Activated CD4-positive, alpha-beta T cell treated with anti-CD3 and anti-CD28 coated beads, Interleukin-2, Interleukin-4, amounts not matched to agents 100 ng/mL and 50 ng/mL, durations not matched to agents 16 hours and 8 hours (primary cell): ENCODE data around the gene NOL4L.

ENCODE experiments used
- DNase-seq: peaks from one replicate; pipeline ENCODE4 v3.0.0-alpha.2; 2020; ENCODE audit warnings: low spot score

The NOL4L gene

GRCh38 chr20:32539817-32540675, 45.1 kb downstream of the NOL4L start:
- peak; percentile 86 for DNase-seq

DNA sequence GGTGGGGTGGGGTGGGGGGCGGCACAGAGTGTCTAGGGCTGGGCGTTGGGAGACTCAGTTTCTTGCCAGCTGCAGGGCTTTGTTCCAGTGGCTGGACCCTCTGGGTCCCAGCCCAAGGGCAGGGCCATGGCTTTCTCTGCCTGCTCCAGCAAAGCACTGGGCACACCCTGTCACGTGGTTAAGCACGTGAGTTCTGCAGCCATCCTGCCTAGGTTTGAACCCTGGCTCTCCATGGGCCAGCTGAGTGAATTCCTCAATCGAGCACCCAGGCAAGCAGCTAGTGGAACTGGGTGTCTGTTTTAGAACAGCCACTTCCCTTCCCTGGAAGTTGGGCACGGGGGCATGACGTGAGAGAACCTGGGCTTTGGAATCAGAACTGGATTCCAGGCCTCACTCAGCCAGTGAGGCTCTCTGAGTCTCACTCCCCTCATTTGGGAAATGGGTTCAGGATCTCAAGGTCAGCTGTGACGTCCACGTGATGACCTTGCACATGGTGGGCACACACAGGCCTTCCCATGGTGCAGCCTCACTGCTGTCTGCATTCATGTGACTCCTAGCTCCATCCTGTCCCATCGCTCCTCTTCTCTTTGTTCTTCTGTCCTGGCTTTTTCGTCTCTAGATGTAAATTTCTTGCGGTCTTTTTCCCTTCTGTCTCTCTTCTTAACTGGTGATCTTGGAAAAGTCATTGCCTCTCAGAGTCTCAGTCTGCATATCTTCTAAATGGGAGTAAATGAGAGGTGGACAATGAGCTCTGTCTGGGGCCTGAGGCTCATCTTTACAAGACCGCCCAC, 45.9 kb downstream of the NOL4L start:
- DNase-seq: peak; percentile 45

GRCh38 chr20:32538526-32538939, 46.6 kb downstream of the NOL4L start:
- peak; percentile 15 for DNase-seq

- DNase-seq: no peak
These were observed 47.2 kb downstream of the NOL4L start for GRCh38 chr20:32537657-32538525.

DNA sequence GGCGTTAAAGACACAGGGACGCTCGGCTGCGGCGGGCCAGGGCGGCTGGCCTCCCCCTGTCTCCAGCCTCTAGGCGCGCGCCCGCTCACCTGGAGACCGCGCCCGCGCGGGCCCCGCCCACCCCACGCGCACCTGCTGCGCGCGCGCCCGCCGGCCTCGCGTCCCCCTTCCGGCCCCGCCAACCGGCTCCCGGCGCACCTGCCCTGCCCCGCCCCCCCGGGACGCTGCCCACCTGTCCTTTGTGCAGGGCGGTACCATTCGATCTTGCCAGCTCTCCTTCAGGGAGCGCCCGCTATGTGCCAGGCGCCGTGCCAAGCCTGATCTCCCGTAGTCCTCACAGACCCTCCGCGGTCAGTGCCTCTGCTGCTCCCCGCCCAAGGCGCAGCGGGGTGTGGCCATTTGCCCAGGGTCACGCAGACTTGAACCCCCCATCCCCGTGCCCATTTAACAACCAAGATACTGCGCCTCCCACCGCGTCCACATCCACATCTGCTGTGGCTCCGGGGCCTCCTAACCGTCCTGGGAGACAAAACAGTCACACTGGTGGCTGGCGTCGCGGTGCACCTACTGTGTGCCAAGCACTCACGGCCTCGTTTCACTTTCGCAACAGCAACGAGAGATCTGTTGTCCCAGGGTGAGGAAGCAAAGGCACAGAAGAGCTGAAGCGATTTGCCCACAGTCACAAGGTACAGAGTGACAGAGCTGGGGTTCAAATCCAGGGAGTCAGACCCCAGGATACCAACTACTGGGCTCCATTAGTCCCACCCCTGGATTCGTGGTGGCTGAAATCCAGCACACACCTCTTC, 48.1 kb downstream of the NOL4L start:
- peak; percentile 35 for DNase-seq

DNA sequence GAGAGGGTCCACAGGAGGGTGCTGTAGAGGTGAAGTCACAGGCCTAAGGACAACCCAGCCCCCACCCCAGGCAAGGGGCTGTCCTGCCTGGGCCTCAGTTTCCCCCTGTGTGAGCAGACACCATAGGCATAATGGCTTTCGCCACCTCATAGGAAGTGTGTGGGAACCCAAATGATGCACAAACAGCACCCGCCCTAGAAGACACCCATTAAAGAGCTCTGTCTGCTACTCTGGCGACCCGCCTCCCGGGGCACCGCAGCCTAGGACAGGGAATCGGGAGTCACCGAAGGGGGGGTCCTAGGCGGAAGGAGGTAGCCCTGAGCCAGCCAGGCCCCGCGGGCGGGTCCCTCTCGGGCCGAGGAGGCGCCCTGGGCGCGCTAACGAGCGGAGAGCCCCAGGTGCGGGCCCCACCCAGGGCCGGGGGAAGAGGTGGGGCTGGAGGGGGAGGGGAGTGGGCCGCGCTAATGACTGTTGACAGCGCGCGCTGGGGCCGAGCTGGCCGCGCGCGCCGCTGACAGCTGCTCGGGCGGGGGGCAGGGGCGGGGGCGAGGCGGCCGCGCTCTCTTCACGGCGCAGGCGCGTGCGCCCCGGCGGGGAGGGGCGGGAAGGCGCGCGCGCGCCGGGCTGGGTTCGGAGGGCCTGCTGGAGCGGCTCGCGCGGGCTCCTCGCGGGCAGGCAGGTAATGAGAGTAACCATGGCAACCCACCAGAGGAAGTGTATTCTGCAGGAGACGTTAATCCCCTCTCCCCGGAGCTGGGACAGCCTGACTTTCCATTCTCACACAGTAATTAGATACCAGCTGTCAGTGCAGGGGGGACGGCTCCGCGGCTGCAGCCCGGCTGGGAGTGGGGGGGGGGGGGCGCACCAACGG, 48.9 kb downstream of the NOL4L start:
- peak; percentile 71 for DNase-seq

- DNase-seq: no peak
These were observed 49.7 kb downstream of the NOL4L start for GRCh38 chr20:32535316-32535952.

DNA sequence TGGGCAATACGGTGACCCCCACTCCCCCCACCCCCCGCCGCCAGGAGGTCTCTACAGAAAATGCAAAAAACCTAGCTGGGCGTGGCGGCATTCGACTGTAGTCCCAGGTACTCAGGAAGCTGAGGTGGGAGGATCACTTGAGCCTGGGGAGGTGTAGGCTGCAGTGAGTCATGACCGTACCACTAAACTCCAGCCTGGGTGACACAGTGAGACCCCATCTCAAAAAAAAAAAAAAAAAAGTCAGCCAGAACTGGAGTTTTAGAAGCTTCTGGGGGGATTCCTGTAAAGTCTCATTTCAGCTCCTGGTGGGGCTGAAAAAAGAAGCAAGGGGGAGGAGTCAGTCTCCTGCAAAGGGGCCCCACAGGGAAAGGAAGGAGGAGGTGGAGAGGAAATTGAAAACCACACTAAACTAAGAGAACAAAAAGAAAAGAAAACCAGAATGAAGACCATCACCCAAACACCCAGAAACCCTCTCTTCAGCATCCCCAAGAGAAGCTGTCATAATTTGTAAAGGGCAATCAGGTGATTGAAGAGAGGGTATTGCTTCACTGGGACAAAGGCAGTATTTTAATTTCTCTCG, 50.4 kb downstream of the NOL4L start:
- DNase-seq: peak; percentile 49

DNA sequence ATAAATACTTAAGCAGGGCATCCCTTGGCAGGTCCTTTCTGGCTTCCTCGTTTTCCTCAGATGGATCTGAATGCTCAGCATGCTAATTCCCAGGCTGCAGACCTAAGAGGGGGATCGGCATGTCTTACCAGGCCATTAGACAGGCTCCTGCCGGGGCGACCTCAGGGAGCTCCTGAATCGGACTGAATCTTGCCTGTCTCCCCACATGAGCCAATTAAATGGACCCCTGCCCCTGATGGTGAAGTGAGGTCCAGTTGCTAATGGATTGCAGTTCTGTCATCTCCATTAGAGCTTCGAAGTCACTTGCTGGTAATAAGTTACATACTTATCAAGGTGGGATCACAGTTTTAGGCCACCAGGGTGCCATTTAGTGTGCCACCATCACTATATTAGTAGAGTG, 51.4 kb downstream of the NOL4L start:
- DNase-seq: no peak

DNA sequence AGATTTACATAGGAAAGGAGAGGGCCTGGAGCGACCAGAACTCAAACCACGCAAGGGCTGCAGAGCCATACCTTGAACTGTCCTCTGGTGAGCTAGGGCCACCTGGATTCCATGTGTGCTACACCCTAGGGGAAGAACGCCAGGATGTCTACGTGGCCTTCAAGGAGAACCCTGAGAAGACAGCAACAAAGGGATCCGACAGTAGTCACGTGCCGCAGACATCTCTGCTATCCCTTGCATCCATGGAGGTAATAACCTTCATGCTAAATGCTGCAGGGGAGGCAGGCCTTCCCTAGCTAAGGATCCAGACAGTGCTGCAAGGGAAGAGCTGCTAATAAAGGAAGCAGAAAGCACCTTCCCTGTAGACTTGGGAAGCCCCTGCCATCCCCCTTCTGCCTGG, 52.9 kb downstream of the NOL4L start:
- DNase-seq: no peak

DNA sequence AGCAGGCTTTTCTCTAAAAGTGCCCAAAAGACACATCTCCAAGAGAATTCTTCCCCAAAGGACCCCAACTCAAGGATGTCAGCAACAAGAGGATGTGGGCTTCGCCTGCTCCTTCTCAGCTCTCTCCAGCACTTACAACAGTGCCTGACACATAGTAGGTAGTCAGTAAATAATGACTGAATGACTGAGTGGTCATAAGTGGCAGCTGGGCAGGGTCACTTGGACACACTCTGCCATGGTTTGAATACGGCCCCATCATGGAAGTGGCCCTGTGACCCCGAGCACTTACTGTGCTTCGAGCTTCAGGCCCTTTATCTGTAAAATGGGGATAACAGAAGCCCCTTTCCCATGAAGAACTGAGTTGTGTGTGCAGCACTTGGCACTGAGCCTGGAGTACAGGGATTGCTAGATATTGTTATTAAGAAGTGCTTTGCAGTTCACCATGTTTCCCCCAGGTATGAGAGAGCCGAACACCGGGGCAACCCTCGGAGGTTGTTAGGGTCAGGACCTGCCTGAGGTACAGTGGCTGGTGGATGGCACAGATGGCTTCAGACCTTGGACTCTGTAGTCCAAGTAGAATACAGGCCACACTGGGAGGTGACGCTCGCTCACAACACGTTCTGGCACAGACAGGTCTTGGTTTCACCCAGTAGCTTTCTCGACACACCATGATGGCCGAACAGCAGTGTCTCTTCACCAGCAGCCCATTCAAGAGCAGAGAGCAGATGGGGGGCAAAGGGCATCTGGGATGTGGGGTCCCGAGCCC, 56.0 kb downstream of the NOL4L start:
- DNase-seq: no peak

- DNase-seq: no peak
These were observed 56.8 kb downstream of the NOL4L start for GRCh38 chr20:32528171-32528891.

DNA sequence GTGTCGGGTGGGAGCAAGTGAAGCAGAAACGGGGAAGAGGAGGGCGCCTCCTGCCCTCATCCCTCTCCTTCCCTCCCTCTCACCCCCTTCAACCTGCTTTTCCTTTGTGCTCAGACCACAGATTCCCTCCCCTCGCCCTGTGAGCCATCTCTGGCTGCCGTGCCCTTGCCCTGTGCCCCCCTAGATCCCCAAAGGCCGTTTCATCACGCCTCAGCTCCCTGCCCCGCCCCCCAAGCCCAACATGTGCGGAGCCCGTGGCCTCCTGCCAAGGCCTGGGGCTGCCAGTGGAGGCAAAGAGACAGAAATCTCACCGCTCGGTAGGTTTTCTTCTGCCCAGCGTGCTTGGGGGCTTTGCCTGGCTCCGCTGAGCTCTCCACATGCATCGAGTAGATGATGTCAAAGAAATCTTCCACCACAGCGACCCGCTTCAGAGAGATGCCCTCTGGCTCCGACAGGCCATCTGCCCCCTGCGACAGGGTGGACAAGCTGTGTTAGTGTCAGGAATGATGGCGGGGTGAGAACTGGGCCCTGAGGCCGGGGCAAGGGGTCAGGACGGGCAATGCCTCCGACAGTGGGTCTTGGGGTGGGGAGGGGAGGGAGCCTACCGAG, 57.6 kb downstream of the NOL4L start:
- DNase-seq: no peak

DNA sequence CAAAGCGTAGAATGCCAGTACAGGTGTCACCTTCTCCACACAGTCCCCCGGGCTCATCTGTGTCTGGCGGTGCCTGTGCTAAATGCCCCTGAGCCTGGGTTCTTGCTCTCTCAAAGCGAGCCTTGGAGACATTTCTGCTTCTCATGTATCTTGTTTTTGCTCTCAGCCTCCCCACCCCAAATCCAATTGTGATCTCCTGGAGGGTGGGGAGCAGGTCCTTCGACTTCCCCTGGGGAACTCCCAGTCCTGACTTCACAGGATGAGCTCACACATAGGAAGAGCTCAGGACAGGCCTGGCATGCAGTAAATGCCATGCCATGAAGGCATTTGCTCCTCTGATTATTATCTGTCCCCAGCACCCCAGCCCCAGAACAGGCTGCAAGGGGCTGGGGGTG, 58.1 kb downstream of the NOL4L start:
- no peak for DNase-seq

DNA sequence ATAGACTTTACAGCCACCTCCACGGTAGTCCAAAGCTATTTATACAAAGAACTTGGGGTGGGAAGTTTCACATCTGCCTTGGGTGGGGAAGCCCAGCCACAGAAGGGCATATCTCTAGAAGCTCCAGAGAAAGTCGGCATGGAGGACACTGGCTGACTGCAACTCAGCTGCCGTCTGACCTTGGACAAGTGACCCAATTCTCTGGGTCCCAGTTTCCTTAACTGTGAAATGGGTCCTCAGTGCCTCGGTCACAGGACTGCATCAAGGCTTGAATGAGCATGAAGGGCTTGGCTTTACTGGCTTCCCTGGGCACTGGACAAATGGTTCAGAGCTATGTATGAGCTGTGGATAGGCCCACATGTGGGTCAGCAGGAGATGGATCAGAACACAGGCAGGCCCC, 58.6 kb downstream of the NOL4L start:
- no peak for DNase-seq

- no peak for DNase-seq
These were observed 59.0 kb downstream of the NOL4L start for GRCh38 chr20:32526125-32526524.

GRCh38 chr20:32524829-32525501, 60.2 kb downstream of the NOL4L start:
- no peak for DNase-seq
